Astrocyte (in vitro differentiated cells and primary cell): Measurements from ENCODE around the gene ZDHHC1. TPM values are rescaled to one million over a fixed set of nuclear protein-coding genes. Genes with fewer than 3 reads are reported as not detected.
"Not testable (repeated sequence)": the region's sequence is repeated elsewhere in the genome, so short reads cannot be mapped to it uniquely, and the experiment has no call there.

Experiments used
- DNase-seq: peaks from one replicate; pipeline ENCODE4 v3.0.0-alpha.2; 2010; ENCODE audit warnings: low read depth
- FAIRE-seq: peaks from 2 replicates; lab custom pipeline; 2011; peaks lifted over from hg19 to GRCh38; lab: Jason Lieb, UNC
- H2AFZ ChIP-seq: 2 replicates; pipeline ENCODE4 v1.6.0; 2012; ENCODE audit warnings: low read depth, low read length, inconsistent platforms
- H3K27ac ChIP-seq: 2 replicates; pipeline ENCODE4 v1.5.1; 2011; ENCODE audit warnings: low read depth, low read length, inconsistent platforms
- H3K27me3 ChIP-seq: 2 replicates; pipeline ENCODE4 v1.6.0; 2011; ENCODE audit warnings: low read length, inconsistent platforms; ENCODE audit not compliant: insufficient read depth
- H3K36me3 ChIP-seq: 2 replicates; pipeline ENCODE4 v1.5.1; 2011; ENCODE audit warnings: low read length, inconsistent platforms; ENCODE audit not compliant: insufficient read depth
- H3K4me1 ChIP-seq: 2 replicates; pipeline ENCODE4 v1.5.1; 2011; ENCODE audit warnings: low read length, inconsistent platforms; ENCODE audit not compliant: insufficient read depth
- H3K4me2 ChIP-seq: 2 replicates; pipeline ENCODE4 v1.6.0; 2012; ENCODE audit warnings: low read length, inconsistent platforms
- H3K4me3 ChIP-seq: 2 replicates; pipeline ENCODE4 v1.5.1; 2011; ENCODE audit warnings: low read depth, mild to moderate bottlenecking, low read length, inconsistent platforms; ENCODE audit not compliant: insufficient read depth
- H3K79me2 ChIP-seq: 2 replicates; pipeline ENCODE4 v1.6.0; 2012; ENCODE audit warnings: mild to moderate bottlenecking, low read length, inconsistent platforms; ENCODE audit not compliant: insufficient read depth
- H3K9ac ChIP-seq: 2 replicates; pipeline ENCODE4 v1.6.0; 2012; ENCODE audit warnings: mild to moderate bottlenecking, low read length, inconsistent platforms
- H3K9me3 ChIP-seq: 2 replicates; pipeline ENCODE4 v1.5.1; 2012; ENCODE audit warnings: low read depth, mild to moderate bottlenecking, low read length, inconsistent platforms; ENCODE audit not compliant: insufficient read depth
- H4K20me1 ChIP-seq: 2 replicates; pipeline ENCODE4 v1.6.0; 2012; ENCODE audit warnings: low read length, inconsistent platforms; ENCODE audit not compliant: insufficient read depth
- H3K27ac Mint-ChIP-seq: one replicate; pipeline ENCODE4 v1.8.0; 2021; ENCODE audit warnings: mild to moderate bottlenecking, mixed read lengths; ENCODE audit not compliant: unreplicated experiment
- H3K27me3 Mint-ChIP-seq: one replicate; pipeline ENCODE4 v1.8.0; 2021; ENCODE audit warnings: low read depth, mixed read lengths; ENCODE audit not compliant: unreplicated experiment
- H3K36me3 Mint-ChIP-seq: one replicate; pipeline ENCODE4 v1.8.0; 2021; ENCODE audit warnings: low read depth, mixed read lengths; ENCODE audit not compliant: unreplicated experiment
- H3K4me1 Mint-ChIP-seq: one replicate; pipeline ENCODE4 v1.8.0; 2021; ENCODE audit warnings: low read depth, mixed read lengths; ENCODE audit not compliant: unreplicated experiment
- H3K4me3 Mint-ChIP-seq: one replicate; pipeline ENCODE4 v1.8.0; 2021; ENCODE audit warnings: mild to moderate bottlenecking, moderate library complexity, mixed read lengths; ENCODE audit not compliant: unreplicated experiment
- H3K9me3 Mint-ChIP-seq: one replicate; pipeline ENCODE4 v1.8.0; 2021; ENCODE audit warnings: mild to moderate bottlenecking, mixed read lengths; ENCODE audit not compliant: unreplicated experiment
- CTCF ChIP-seq: IDR thresholded peaks from 2 replicates; pipeline ENCODE4 v1.5.1; 2011; ENCODE audit warnings: low read depth, mild to moderate bottlenecking, inconsistent platforms, low read length, moderate library complexity; ENCODE audit not compliant: insufficient read depth
- EZH2 ChIP-seq: IDR thresholded peaks from 2 replicates; pipeline ENCODE4 v1.6.1; 2012; ENCODE audit warnings: mild to moderate bottlenecking, low read length, inconsistent platforms; ENCODE audit not compliant: insufficient read depth
- total RNA-seq: library from RNA; stranded (reverse); gene quantifications from 2 replicates; pipeline ENCODE4 v1.2.1, GENCODE V29; 2021

ZDHHC1 gene
- total RNA-seq, 1 donor from 2014 or later = 3.7 TPM

- TF ChIP-seq EZH2 (no peak), CTCF (no peak)
Observed at GRCh38 chr16:67361038-67361437, 55.2 kb downstream of the ZDHHC1 start.

GRCh38 chr16:67359540-67360269 lies 56.6 kb downstream of the ZDHHC1 start:
- H3K4me3 ChIP-seq, H3K36me3 Mint-ChIP-seq, H2AFZ ChIP-seq, H4K20me1 ChIP-seq, H3K4me2 ChIP-seq, H3K9ac ChIP-seq, FAIRE-seq, H3K27ac ChIP-seq, H3K4me1 Mint-ChIP-seq, H3K4me1 ChIP-seq, H3K79me2 ChIP-seq, DNase-seq, H3K27ac Mint-ChIP-seq, H3K9me3 Mint-ChIP-seq, H3K9me3 ChIP-seq, H3K4me3 Mint-ChIP-seq, H3K36me3 ChIP-seq: not testable (repeated sequence)
- peaks cover 32% of the 10 kb centered on the region for H3K27me3 Mint-ChIP-seq
- peaks cover 37% of the 10 kb centered on the region for H3K27me3 ChIP-seq

More at GRCh38 chr16:67361038-67361437, 55.2 kb downstream of the ZDHHC1 start:
- H3K4me3 ChIP-seq = no peak overlapping the region
- H3K27ac ChIP-seq = no peak overlapping the region
- H3K4me2 ChIP-seq = no peak overlapping the region
- no peak for DNase-seq
- no peaks in the 10 kb centered on the region for H4K20me1 ChIP-seq
- H3K4me1 Mint-ChIP-seq = peaks cover 4% of the 10 kb centered on the region
- no peaks in the 10 kb centered on the region for H3K9me3 Mint-ChIP-seq
- H3K9me3 ChIP-seq = no peaks in the 10 kb centered on the region
- no peak overlapping the region for H3K27ac Mint-ChIP-seq
- H3K36me3 Mint-ChIP-seq = no peaks in the 10 kb centered on the region
- H3K79me2 ChIP-seq = no peaks in the 10 kb centered on the region
- no peak overlapping the region for H3K9ac ChIP-seq
- no peak overlapping the region for H3K4me3 Mint-ChIP-seq
- H3K27me3 ChIP-seq = peaks cover 44% of the 10 kb centered on the region
- H3K36me3 ChIP-seq = no peaks in the 10 kb centered on the region
- peaks cover 25% of the 10 kb centered on the region for H3K27me3 Mint-ChIP-seq
- H3K4me1 ChIP-seq = no peaks in the 10 kb centered on the region
- H2AFZ ChIP-seq = no peak overlapping the region
- no peak for FAIRE-seq

- no peaks in the 10 kb centered on the region for H4K20me1 ChIP-seq
- Mint-ChIP-seq H3K36me3 (no peaks in the 10 kb centered on the region), H3K4me1 (no peaks in the 10 kb centered on the region), H3K27me3 (peaks cover 36% of the 10 kb centered on the region), H3K4me3 (no peak overlapping the region), H3K9me3 (peaks cover 3% of the 10 kb centered on the region), H3K27ac (no peak overlapping the region)
- H3K9ac ChIP-seq = no peak overlapping the region
- no peak overlapping the region for H2AFZ ChIP-seq
- no peak overlapping the region for H3K4me3 ChIP-seq
- FAIRE-seq (no peak), DNase-seq (no peak)
- H3K27ac ChIP-seq = no peak overlapping the region
- H3K27me3 ChIP-seq = peaks cover 19% of the 10 kb centered on the region
- no peaks in the 10 kb centered on the region for H3K4me1 ChIP-seq
- no peaks in the 10 kb centered on the region for H3K36me3 ChIP-seq
- no peaks in the 10 kb centered on the region for H3K79me2 ChIP-seq
- no peak overlapping the region for H3K4me2 ChIP-seq
- H3K9me3 ChIP-seq = no peaks in the 10 kb centered on the region
- TF ChIP-seq EZH2 (no peak), CTCF (no peak)
Observed at GRCh38 chr16:67357561-67357960, 58.7 kb downstream of the ZDHHC1 start.
